Body of pancreas (tissue), 4 donors: ENCODE data around the gene DCBLD1. TPM values are rescaled to one million over a fixed set of nuclear protein-coding genes. Genes with fewer than 3 reads are reported as not detected.
A peak's percentile ranks its signal among the peaks of the same experiment; 100 is the strongest.

Experiments used
- ATAC-seq: fragments of 150-250 bp; one replicate; pipeline ENCODE4 v1.9.1; 2016
- DNase-seq, 4 donors: peaks; one replicate each; pipeline ENCODE4 v3.0.0-alpha.2; 2019
- H3K27ac ChIP-seq, 4 donors: fragments of 200-600 bp; sonication (generic); 1 replicate in 3 of 4; 2 replicates in 1 of 4; pipeline versions ENCODE4 v1.5.1 to v1.6.1; 2016 to 2019; ENCODE audit warnings: mild to moderate bottlenecking in 1 of 4, mixed read lengths in 1 of 4, moderate library complexity in 1 of 4
- H3K27me3 ChIP-seq, 2 donors: fragments of 200-600 bp; sonication (generic); one replicate each; pipeline ENCODE4 v1.6.0; 2016; ENCODE audit warnings: mild to moderate bottlenecking in 1 of 2
- H3K36me3 ChIP-seq, 2 donors: fragments of 200-600 bp; sonication (generic); replicated peaks in 1 of 2; 2 replicates each; pipeline ENCODE4 v1.5.1; 2016; ENCODE audit warnings: low read depth in 2 of 2; ENCODE audit not compliant: insufficient read depth in 1 of 2
- H3K4me1 ChIP-seq: fragments of 200-600 bp; sonication (generic); one replicate; pipeline ENCODE4 v1.6.0; 2016
- H3K4me3 ChIP-seq, 2 donors: fragments of 200-600 bp; sonication (generic); 1 replicate in 1 of 2; 2 replicates in 1 of 2; pipeline ENCODE4 v1.5.1; 2016 to 2019
- H3K9me3 ChIP-seq, 3 donors: fragments of 200-600 bp; sonication (generic); 1 replicate in 2 of 3; 2 replicates in 1 of 3; pipeline ENCODE4 v1.5.1; 2016
- CTCF ChIP-seq, 7 experiments: fragments of 450-650 bp in 4 of 7; fragments of 200-600 bp in 3 of 7; sonication (generic) in 3 of 7; IDR thresholded peaks; one replicate each; pipeline ENCODE4 v1.5.1; 2016 to 2019; ENCODE audit warnings: antibody characterized with exemption in 7 of 7
- POLR2A ChIP-seq, 3 donors: fragments of 450-650 bp; IDR thresholded peaks; one replicate each; pipeline ENCODE4 v1.6.1; 2016; ENCODE audit warnings: antibody characterized with exemption in 3 of 3, mild to moderate bottlenecking in 2 of 3
- WGBS, 2 donors: methylation state at CpG; one replicate each; pipeline ENCODE4 v1.1.5; 2017; 5-methylcytosine and 5-hydroxymethylcytosine counted together
- intact Hi-C: fragments of 100-400 bp; cut with DNase I; formaldehyde crosslinking; loops from one replicate; pipeline ENCODE4 v1.15.1; 2023
- total RNA-seq, 2 donors: library from RNA; depleted of rRNA; stranded (reverse); fragments of >200 nt; gene quantifications; one replicate each; pipeline ENCODE4 v1.1.0, GENCODE V29; 2016

Gene DCBLD1
- total RNA-seq, 2 donors from 2014 or later, result 10.6 to 11.5 TPM

GRCh38 chr6:117547688-117548621 is 65.5 kb downstream of the DCBLD1 start:
- intact Hi-C loops, result no loop called here
- Histone ChIP-seq H3K27ac (peak overlapping the region in 1 of 4 donors; percentile 13), H3K27me3 (no peaks in the 10 kb centered on the region), H3K4me1 (no peaks in the 10 kb centered on the region), H3K9me3 (no peaks in the 10 kb centered on the region), H3K36me3 (peaks cover 0 to 2% of the 10 kb centered on the region in 2 donors), H3K4me3 (no peak overlapping the region)
- TF ChIP-seq POLR2A (IDR thresholded peaks at IDR 0.05), result no peak
- peak in 2 of 7 experiments; percentile 9 to 17 for TF ChIP-seq CTCF (IDR thresholded peaks at IDR 0.05)
- DNase-seq (peak; percentile 51 to 79 (median 70)), ATAC-seq (peak; percentile 70)
- whole genome bisulfite sequencing, 2 donors, result 47 to 60% methylated on average over 11 to 53 of the region's 64 CpGs

- Histone ChIP-seq H3K27me3 (no peaks in the 10 kb centered on the region), H3K4me3 (no peak overlapping the region), H3K4me1 (no peaks in the 10 kb centered on the region), H3K36me3 (peaks cover 0 to 2% of the 10 kb centered on the region in 2 donors), H3K9me3 (no peaks in the 10 kb centered on the region), H3K27ac (no peak overlapping the region)
- DNase-seq, result no peak
- intact Hi-C loops, result no loop called here
- no peak for TF ChIP-seq CTCF (IDR thresholded peaks at IDR 0.05)
- no peak for TF ChIP-seq POLR2A (IDR thresholded peaks at IDR 0.05)
- 89 to 90% methylated on average over 8 of the region's 8 CpGs for WGBS, 2 donors
- ATAC-seq, result no peak
Observed at GRCh38 chr6:117548797-117549301, 66.4 kb downstream of the DCBLD1 start.

GRCh38 chr6:117549611-117550010 is 67.1 kb downstream of the DCBLD1 start:
- no peaks in the 10 kb centered on the region for H3K27me3 ChIP-seq
- H3K36me3 ChIP-seq, result peaks cover 0 to 2% of the 10 kb centered on the region in 2 donors
- WGBS, 2 donors, result 84 to 99% methylated on average over 4 of the region's 4 CpGs
- intact Hi-C loops, result loop anchor here (5.0 kb wide), 1 partner anchor 97 kb away; no protein-coding TSS in a partner anchor
- no peak for ATAC-seq
- DNase-seq, result no peak
- no peak overlapping the region for H3K27ac ChIP-seq
- no peak for TF ChIP-seq CTCF (IDR thresholded peaks at IDR 0.05)
- TF ChIP-seq POLR2A (IDR thresholded peaks at IDR 0.05), result no peak
- no peaks in the 10 kb centered on the region for H3K4me1 ChIP-seq
- no peak overlapping the region for H3K4me3 ChIP-seq
- H3K9me3 ChIP-seq, result no peaks in the 10 kb centered on the region

- no peaks in the 10 kb centered on the region for H3K27me3 ChIP-seq
- TF ChIP-seq POLR2A (IDR thresholded peaks at IDR 0.05), result no peak
- 89 to 96% methylated on average over 3 of the region's 3 CpGs for WGBS, 2 donors
- intact Hi-C loops, result loop anchor here (5.0 kb wide), 1 partner anchor 98 kb away; no protein-coding TSS in a partner anchor
- no peaks in the 10 kb centered on the region for H3K9me3 ChIP-seq
- H3K4me1 ChIP-seq, result no peaks in the 10 kb centered on the region
- no peak overlapping the region for H3K4me3 ChIP-seq
- no peaks in the 10 kb centered on the region for H3K36me3 ChIP-seq
- DNase-seq (no peak), ATAC-seq (no peak)
- H3K27ac ChIP-seq, result no peak overlapping the region
Observed at GRCh38 chr6:117550078-117550600, 67.7 kb downstream of the DCBLD1 start.

- intact Hi-C loops, result loop anchor here (5.0 kb wide), 1 partner anchor 98 kb away; no protein-coding TSS in a partner anchor
- 63 to 66% methylated on average over 2 of the region's 2 CpGs for WGBS, 2 donors
- ATAC-seq, result no peak
Observed at GRCh38 chr6:117550618-117551242, 68.3 kb downstream of the DCBLD1 start.

More at GRCh38 chr6:117550618-117551242, 68.3 kb downstream of the DCBLD1 start:
- no peak overlapping the region for H3K4me3 ChIP-seq
- no peaks in the 10 kb centered on the region for H3K36me3 ChIP-seq
- no peak for TF ChIP-seq POLR2A (IDR thresholded peaks at IDR 0.05)
- TF ChIP-seq CTCF (IDR thresholded peaks at IDR 0.05), result no peak
- DNase-seq, result no peak
- H3K27ac ChIP-seq, result no peak overlapping the region
- H3K9me3 ChIP-seq, result no peaks in the 10 kb centered on the region
- H3K4me1 ChIP-seq, result no peaks in the 10 kb centered on the region
- H3K27me3 ChIP-seq, result no peaks in the 10 kb centered on the region
